ENCODE results near the gene UBE4B.

UBE4B gene

GRCh38 chr1:10032590-10033358, at the start of gene UBE4B:
Gene UBE4B, plus strand, starts transcription at chr1:10032958. Its CDS starts 713 bp downstream, at chr1:10033671.
- TF ChIP-seq CTCF (IDR thresholded peaks at IDR 0.05; ENCODE audit: borderline replicate concordance, insufficient read depth, low read depth, low read length) = peak; percentile 88
- H3K4me3 ChIP-seq (ENCODE audit: low read depth, low read length) = peak within 1 kb of the TSS; percentile 97

DNA sequence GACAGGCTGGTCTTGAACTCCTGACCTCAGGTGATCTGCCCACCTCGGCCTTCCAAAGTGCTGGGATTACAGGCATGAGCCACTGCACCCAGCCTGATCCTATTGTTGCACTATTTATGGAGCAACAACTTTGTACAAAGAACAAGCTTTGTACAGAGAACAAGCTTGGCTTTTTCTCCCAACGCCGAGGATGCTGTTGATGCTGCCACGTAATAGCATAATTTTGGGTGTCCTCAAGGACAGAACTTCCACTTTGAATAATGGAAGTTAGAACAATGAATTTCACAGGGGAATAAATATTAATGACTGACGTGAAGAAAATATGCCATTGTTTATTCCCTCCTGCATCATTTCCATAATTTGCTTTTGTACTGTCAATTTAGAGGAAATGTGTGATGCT, 48.5 kb upstream of the UBE4B start:
- no peak overlapping the region for H3K4me3 ChIP-seq (ENCODE audit: low read depth, low read length)
- TF ChIP-seq CTCF (IDR thresholded peaks at IDR 0.05; ENCODE audit: borderline replicate concordance, insufficient read depth, low read depth, low read length) = no peak

DNA sequence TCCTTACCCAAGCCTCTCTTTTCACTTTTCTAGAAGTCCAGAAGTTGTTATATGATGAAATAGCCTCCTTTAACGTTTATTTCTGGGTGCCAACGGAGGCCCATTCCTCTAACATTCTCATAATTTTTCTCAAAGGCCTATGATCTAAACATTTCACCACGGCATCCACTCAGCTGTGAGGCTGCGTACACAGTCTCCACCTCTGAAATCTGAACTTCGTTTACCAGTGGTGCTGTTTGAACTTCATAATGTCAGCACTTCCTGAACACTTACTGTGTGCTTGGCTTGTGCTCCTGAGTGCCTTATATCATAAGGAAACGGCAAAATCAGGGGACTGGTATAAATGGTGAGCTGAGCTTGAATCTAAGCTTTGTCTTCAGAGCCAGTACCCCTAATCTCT, 47.8 kb upstream of the UBE4B start:
- TF ChIP-seq CTCF (IDR thresholded peaks at IDR 0.05; ENCODE audit: borderline replicate concordance, insufficient read depth, low read depth, low read length) = no peak
- no peak overlapping the region for H3K4me3 ChIP-seq (ENCODE audit: low read depth, low read length)

GRCh38 chr1:9989773-9990172, 43.0 kb upstream of the UBE4B start:
- no peak overlapping the region for H3K4me3 ChIP-seq (ENCODE audit: low read depth, low read length)
- TF ChIP-seq CTCF (IDR thresholded peaks at IDR 0.05; ENCODE audit: borderline replicate concordance, insufficient read depth, low read depth, low read length) = no peak

- no peak overlapping the region for H3K4me3 ChIP-seq (ENCODE audit: low read depth, low read length)
- TF ChIP-seq CTCF (IDR thresholded peaks at IDR 0.05; ENCODE audit: borderline replicate concordance, insufficient read depth, low read depth, low read length) = no peak
Observed at GRCh38 chr1:9990944-9991343, 41.8 kb upstream of the UBE4B start.

- TF ChIP-seq CTCF (IDR thresholded peaks at IDR 0.05; ENCODE audit: borderline replicate concordance, insufficient read depth, low read depth, low read length) = no peak
- no peak overlapping the region for H3K4me3 ChIP-seq (ENCODE audit: low read depth, low read length)
Observed at GRCh38 chr1:9992910-9993309, 39.8 kb upstream of the UBE4B start.

DNA sequence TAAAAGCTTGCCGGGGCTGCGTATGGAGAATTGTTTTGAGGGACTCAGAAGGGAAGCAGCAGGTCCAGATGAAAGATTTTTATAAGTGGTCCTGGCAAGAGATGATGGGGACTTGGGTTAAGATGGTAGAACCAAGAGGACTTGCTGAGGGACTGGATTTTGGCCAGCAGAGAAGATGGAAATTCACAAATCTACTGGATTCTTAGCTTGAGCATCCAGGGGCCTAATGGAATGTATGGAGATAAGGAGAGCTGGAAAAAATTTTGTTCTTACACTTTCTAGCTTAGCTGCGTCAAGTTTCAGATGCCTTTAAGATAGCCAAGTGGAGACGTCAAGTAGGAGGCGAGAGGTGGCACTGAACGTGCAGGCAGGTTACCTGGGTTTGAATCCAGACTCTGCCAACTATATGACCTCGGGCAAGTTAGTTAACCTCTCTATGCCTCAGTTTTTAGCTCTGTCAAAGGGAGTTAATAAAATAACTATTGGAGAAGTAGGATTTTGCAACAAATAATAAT, 39.1 kb upstream of the UBE4B start:
- no peak overlapping the region for H3K4me3 ChIP-seq (ENCODE audit: low read depth, low read length)
- TF ChIP-seq CTCF (IDR thresholded peaks at IDR 0.05; ENCODE audit: borderline replicate concordance, insufficient read depth, low read depth, low read length) = no peak

Data from GM12875 (cell line).